Dendritic cell treated with granulocyte-macrophage colony-stimulating factor and Interleukin-4, amounts not matched to agents 40 ng/mL and 50 ng/mL, for 4 days (primary cell): ENCODE data around the gene UNG.
"Not testable (repeated sequence)": the region's sequence is repeated elsewhere in the genome, so short reads cannot be mapped to it uniquely, and the experiment has no call there.

ENCODE experiments used
- H3K27ac Mint-ChIP-seq: one replicate; pipeline ENCODE4 v1.8.0; 2022; ENCODE audit warnings: mild to moderate bottlenecking, mixed read lengths
- H3K27me3 Mint-ChIP-seq: one replicate; pipeline ENCODE4 v1.8.0; 2022; ENCODE audit warnings: mild to moderate bottlenecking, mixed read lengths
- H3K36me3 Mint-ChIP-seq: one replicate; pipeline ENCODE4 v1.8.0; 2022; ENCODE audit warnings: low read depth, mixed read lengths
- H3K4me1 Mint-ChIP-seq: one replicate; pipeline ENCODE4 v1.8.0; 2022; ENCODE audit warnings: low read depth, mixed read lengths
- H3K4me3 Mint-ChIP-seq: one replicate; pipeline ENCODE4 v1.8.0; 2022; ENCODE audit warnings: mild to moderate bottlenecking, moderate library complexity, mixed read lengths
- H3K9me3 Mint-ChIP-seq: one replicate; pipeline ENCODE4 v1.8.0; 2022; ENCODE audit warnings: mixed read lengths
- intact Hi-C: fragments of 100-400 bp; cut with micrococcal nuclease; formaldehyde crosslinking; loops from one replicate; pipeline ENCODE4 v1.15.0; 2022

The UNG gene

GRCh38 chr12:109144224-109144623 lies 46.8 kb downstream of the UNG start:
- H3K4me1 Mint-ChIP-seq: no peaks in the 10 kb centered on the region
- H3K36me3 Mint-ChIP-seq: peaks cover 21% of the 10 kb centered on the region
- no peak overlapping the region for H3K27ac Mint-ChIP-seq
- intact Hi-C loops: no loop called here
- H3K9me3 Mint-ChIP-seq: no peaks in the 10 kb centered on the region
- H3K27me3 Mint-ChIP-seq: no peaks in the 10 kb centered on the region
- H3K4me3 Mint-ChIP-seq: no peak overlapping the region

- H3K9me3 Mint-ChIP-seq, H3K4me3 Mint-ChIP-seq, H3K36me3 Mint-ChIP-seq, H3K4me1 Mint-ChIP-seq, H3K27me3 Mint-ChIP-seq, intact Hi-C loops, H3K27ac Mint-ChIP-seq: not testable (repeated sequence)
Measured at GRCh38 chr12:109147126-109147525, 49.7 kb downstream of the UNG start.

GRCh38 chr12:109147954-109148353 lies 50.6 kb downstream of the UNG start:
- intact Hi-C loops: no loop called here
- H3K36me3 Mint-ChIP-seq: peaks cover under 1% of the 10 kb centered on the region

GRCh38 chr12:109150124-109150640 lies 52.8 kb downstream of the UNG start:
- Mint-ChIP-seq H3K36me3 (no peaks in the 10 kb centered on the region), H3K27me3 (peaks cover 20% of the 10 kb centered on the region), H3K27ac (no peak overlapping the region), H3K9me3 (no peaks in the 10 kb centered on the region), H3K4me1 (peaks cover 13% of the 10 kb centered on the region), H3K4me3 (no peak overlapping the region)
- intact Hi-C loops: no loop called here

More at GRCh38 chr12:109147954-109148353, 50.6 kb downstream of the UNG start:
- no peaks in the 10 kb centered on the region for H3K9me3 Mint-ChIP-seq
- no peaks in the 10 kb centered on the region for H3K4me1 Mint-ChIP-seq
- peaks cover 8% of the 10 kb centered on the region for H3K27me3 Mint-ChIP-seq
- H3K4me3 Mint-ChIP-seq: no peak overlapping the region
- no peak overlapping the region for H3K27ac Mint-ChIP-seq

GRCh38 chr12:109151457-109151856 lies 54.1 kb downstream of the UNG start:
- Mint-ChIP-seq H3K9me3 (no peaks in the 10 kb centered on the region), H3K4me1 (peaks cover 15% of the 10 kb centered on the region), H3K36me3 (no peaks in the 10 kb centered on the region), H3K27me3 (peaks cover 24% of the 10 kb centered on the region), H3K4me3 (no peak overlapping the region), H3K27ac (no peak overlapping the region)
- intact Hi-C loops: no loop called here

- H3K27me3 Mint-ChIP-seq: peaks cover 24% of the 10 kb centered on the region
- peaks cover 15% of the 10 kb centered on the region for H3K4me1 Mint-ChIP-seq
- H3K36me3 Mint-ChIP-seq: no peaks in the 10 kb centered on the region
- no peak overlapping the region for H3K27ac Mint-ChIP-seq
- intact Hi-C loops: no loop called here
- no peaks in the 10 kb centered on the region for H3K9me3 Mint-ChIP-seq
- peak overlapping the region; percentile 78 for H3K4me3 Mint-ChIP-seq
Measured at GRCh38 chr12:109153821-109154441, 56.5 kb downstream of the UNG start.

- Mint-ChIP-seq H3K27ac (peak overlapping the region; percentile 46), H3K9me3 (no peaks in the 10 kb centered on the region)
- intact Hi-C loops: no loop called here
Measured at GRCh38 chr12:109154451-109155438, 57.3 kb downstream of the UNG start.

GRCh38 chr12:109156036-109156435 lies 58.6 kb downstream of the UNG start:
- intact Hi-C loops: no loop called here
- H3K36me3 Mint-ChIP-seq: no peaks in the 10 kb centered on the region
- H3K9me3 Mint-ChIP-seq: no peaks in the 10 kb centered on the region
- peaks cover 20% of the 10 kb centered on the region for H3K27me3 Mint-ChIP-seq
- no peak overlapping the region for H3K4me3 Mint-ChIP-seq
- peaks cover 15% of the 10 kb centered on the region for H3K4me1 Mint-ChIP-seq
- no peak overlapping the region for H3K27ac Mint-ChIP-seq

More at GRCh38 chr12:109154451-109155438, 57.3 kb downstream of the UNG start:
- Mint-ChIP-seq H3K4me1 (peaks cover 15% of the 10 kb centered on the region), H3K36me3 (no peaks in the 10 kb centered on the region), H3K4me3 (peak overlapping the region; percentile 78), H3K27me3 (peaks cover 24% of the 10 kb centered on the region)

GRCh38 chr12:109156586-109156985 lies 59.2 kb downstream of the UNG start:
- Mint-ChIP-seq H3K4me1 (peaks cover 15% of the 10 kb centered on the region), H3K27ac (no peak overlapping the region), H3K27me3 (peaks cover 20% of the 10 kb centered on the region), H3K9me3 (no peaks in the 10 kb centered on the region), H3K4me3 (no peak overlapping the region), H3K36me3 (no peaks in the 10 kb centered on the region)
- intact Hi-C loops: no loop called here

- no peaks in the 10 kb centered on the region for H3K9me3 Mint-ChIP-seq
- no peaks in the 10 kb centered on the region for H3K36me3 Mint-ChIP-seq
Measured at GRCh38 chr12:109157986-109158385, 60.6 kb downstream of the UNG start.

GRCh38 chr12:109160433-109160832 lies 63.0 kb downstream of the UNG start:
- Mint-ChIP-seq H3K36me3 (no peaks in the 10 kb centered on the region), H3K27me3 (peaks cover 1% of the 10 kb centered on the region), H3K27ac (no peak overlapping the region), H3K9me3 (no peaks in the 10 kb centered on the region), H3K4me3 (no peak overlapping the region), H3K4me1 (peaks cover 6% of the 10 kb centered on the region)
- intact Hi-C loops: no loop called here

More at GRCh38 chr12:109157986-109158385, 60.6 kb downstream of the UNG start:
- intact Hi-C loops: no loop called here
- no peak overlapping the region for H3K4me3 Mint-ChIP-seq
- H3K27ac Mint-ChIP-seq: no peak overlapping the region
- peaks cover 16% of the 10 kb centered on the region for H3K27me3 Mint-ChIP-seq
- peaks cover 15% of the 10 kb centered on the region for H3K4me1 Mint-ChIP-seq
